NOMO-1 treated with DMSO at 0.1 percent for 48 hours (cell line): ENCODE results near the gene GNL1.

Experiments used
- DNase-seq: peaks from one replicate; lab custom pipeline; 2025; ENCODE audit not compliant: unreplicated experiment; lab: John Stamatoyannopoulos, UW

The GNL1 gene, protein sequence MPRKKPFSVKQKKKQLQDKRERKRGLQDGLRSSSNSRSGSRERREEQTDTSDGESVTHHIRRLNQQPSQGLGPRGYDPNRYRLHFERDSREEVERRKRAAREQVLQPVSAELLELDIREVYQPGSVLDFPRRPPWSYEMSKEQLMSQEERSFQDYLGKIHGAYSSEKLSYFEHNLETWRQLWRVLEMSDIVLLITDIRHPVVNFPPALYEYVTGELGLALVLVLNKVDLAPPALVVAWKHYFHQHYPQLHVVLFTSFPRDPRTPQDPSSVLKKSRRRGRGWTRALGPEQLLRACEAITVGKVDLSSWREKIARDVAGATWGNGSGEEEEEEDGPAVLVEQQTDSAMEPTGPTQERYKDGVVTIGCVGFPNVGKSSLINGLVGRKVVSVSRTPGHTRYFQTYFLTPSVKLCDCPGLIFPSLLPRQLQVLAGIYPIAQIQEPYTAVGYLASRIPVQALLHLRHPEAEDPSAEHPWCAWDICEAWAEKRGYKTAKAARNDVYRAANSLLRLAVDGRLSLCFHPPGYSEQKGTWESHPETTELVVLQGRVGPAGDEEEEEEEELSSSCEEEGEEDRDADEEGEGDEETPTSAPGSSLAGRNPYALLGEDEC

GRCh38 chr6:30556066-30556905 is at the start of gene GNL1:
Gene GNL1, minus strand, starts transcription at chr6:30556489. Its CDS starts 286 bp downstream, at chr6:30556203.
- peak; percentile 86 for DNase-seq

- no peak for DNase-seq
Observed at GRCh38 chr6:30603961-30604360, 47.7 kb upstream of the GNL1 start.

DNA sequence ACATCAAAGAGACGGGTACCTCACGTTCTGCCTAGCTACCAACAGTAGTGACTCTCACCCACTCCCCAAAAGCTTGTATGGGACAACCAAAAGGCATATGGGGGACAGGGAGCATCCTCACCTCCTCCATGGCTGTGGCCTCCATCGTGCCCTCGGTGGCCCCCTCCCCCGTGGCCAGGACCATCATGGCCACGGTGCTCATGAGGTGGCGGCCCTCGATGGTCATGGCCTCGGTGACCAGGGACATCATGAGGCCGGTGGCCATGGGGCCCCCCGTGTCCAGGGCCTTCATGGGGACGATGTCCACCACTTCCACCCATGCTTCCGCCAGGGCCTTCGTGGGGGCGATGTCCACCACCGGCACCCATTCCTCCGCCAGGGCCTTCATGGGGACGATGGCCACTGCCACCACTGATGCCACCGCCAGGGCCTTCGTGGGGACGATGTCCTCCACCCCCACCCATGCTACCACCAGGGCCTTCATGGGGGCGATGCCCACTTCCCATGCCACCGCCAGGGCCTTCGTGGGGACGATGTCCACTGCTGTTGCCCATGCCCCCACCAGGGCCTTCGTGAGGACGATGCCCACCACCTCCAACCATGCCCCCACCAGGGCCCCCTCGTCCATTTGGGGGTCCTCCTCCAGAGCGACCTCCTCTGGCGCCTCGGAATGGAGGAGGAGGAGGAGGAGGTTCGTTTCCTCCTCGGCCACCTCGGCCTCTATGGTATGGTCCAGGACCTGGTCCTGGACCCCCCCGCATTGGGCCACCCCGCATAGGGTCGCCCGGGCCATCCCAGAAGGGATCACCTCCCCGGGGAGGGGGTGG is 45.7 kb upstream of the GNL1 start:
- DNase-seq = no peak

DNA sequence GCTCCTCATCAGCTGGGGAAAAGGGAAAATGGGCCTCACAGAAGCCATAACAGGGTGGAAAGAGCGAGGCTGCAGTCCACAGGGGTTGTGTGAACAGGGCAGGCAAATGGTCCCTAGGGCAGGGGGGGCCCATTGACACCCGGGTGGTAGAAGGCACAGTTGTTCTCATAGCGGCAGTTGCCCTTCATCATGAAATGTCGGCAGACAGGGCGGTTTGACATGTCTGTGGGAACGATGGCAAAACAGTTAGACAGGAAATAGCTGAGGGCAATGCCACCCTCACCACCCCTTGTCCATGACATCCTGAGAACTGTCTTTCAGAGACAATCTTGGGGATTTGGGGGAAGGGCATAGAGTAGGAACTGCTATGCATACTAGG is 45.1 kb upstream of the GNL1 start:
- no peak for DNase-seq

- no peak for DNase-seq
Observed at GRCh38 chr6:30600451-30600961, 44.2 kb upstream of the GNL1 start.

DNA sequence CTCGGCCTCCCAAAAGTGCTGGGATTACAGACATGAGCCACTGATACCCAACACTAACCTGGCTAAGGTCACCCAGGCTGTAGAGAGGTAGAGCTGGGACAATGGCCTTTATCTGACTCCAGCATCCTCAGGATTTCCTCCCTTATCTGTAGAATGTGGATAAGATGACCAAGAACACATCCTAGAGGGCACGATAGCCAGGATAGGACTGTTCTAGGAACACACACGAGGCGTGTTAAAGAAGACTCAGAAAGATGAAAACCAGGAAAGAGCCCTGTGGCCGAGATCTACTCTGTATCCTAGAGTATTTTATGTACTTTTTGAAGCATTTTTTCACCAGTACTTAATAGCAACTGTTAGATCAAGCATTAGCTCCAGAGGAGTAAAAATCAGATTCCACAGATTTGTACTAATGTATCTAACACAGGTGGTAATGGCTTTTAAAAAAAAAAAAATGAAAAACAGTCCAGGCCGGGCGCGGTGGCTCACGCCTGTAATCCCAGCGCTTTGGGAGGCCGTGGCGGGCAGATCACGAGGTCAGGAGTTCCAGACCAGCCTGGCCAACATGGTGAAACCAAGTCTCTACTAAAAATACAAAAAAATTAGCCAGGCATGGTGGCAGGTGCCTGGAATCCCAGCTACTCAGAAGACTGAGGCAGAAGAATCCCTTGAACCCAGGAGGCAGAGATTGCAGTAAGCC is 43.5 kb upstream of the GNL1 start:
- no peak for DNase-seq

GRCh38 chr6:30598912-30599624 is 42.8 kb upstream of the GNL1 start:
- DNase-seq = no peak

DNA sequence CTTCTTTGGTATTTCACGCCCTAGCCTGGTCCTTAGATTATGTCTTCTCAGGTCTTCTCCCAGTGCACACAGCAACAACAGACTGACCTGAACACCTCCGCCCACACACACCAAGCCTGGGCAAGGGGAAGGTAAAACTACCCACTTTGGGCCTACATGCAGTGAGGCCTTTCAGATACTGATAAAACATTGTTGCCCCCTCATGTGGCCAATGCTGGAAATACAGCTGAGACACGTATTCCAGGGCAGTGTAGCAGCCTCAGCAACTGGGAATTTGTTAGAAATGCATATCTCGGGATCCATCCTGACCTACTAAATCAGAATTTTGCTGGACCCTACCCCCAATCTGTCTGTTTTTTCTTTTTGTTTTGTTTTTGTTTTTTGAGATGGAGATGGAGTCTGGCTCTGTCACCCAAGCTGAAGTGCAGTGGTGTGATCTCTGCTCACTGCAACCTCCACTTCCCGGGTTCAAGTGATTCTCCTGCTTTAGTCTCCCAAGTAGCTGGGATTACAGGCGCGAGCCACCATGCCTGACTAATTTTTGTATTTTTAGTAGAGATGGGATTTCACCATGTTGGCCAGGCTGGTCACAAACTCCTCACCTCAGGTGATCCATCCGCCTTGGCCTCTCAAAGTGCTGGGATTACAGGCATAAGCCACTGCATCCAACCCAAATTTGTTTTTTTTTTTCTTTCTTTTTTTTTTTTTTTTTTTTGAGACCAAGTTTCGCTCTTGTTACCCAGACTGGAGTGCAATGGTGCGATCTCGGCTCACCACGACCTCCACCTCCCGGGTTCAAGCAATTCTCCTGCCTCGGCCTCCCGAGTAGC is 41.2 kb upstream of the GNL1 start:
- DNase-seq = peak; percentile 41

DNA sequence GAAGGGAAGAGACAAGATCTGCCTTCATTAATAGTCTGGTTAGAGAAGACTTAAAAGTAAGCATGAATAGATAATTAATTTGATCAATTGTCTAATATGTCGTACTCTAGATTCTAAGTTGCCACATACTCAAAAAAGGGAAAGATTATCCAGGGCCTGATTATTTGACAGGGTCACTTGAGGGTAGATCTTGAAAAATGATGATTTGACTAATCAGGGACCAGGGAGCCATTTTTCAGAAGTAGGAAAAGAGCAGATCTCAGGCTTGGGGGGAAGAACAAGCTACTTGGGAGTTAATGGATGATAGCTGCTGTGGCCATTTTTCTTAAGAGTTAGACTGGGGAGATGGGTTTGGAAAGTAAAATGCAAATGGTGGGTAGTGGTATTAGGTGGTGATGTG is 36.0 kb upstream of the GNL1 start:
- no peak for DNase-seq

DNA sequence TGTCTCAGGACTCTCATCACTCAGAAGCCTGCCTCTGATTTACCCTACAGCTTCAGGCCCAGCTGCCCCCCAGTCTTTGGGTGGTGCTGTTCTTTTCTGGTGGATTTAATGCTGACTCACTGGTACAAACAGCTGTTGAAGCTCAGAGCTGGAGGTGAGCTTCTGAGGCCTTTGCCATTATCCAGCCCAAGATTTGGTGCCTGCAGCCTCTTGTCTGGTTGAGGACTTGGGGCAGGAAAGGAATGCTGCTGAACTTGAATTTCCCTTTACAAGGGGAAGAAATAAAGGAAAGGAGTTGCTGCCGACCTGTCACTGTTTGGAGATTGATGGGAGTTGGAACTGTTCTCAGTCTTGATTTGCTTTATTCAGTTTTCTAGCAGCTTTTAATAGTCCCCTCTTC is 34.7 kb upstream of the GNL1 start:
- DNase-seq = no peak

DNA sequence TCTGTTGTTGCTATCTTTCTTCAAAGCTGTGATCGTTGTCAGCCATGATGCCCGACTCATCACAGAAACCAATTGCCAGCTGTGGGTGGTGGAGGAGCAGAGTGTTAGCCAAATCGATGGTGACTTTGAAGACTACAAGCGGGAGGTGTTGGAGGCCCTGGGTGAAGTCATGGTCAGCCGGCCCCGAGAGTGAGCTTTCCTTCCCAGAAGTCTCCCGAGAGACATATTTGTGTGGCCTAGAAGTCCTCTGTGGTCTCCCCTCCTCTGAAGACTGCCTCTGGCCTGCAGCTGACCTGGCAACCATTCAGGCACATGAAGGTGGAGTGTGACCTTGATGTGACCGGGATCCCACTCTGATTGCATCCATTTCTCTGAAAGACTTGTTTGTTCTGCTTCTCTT is 34.2 kb upstream of the GNL1 start:
- DNase-seq = no peak

GRCh38 chr6:30589754-30590358 is 33.6 kb upstream of the GNL1 start:
- DNase-seq = no peak

GRCh38 chr6:30583921-30584320 is 27.6 kb upstream of the GNL1 start:
- DNase-seq = no peak

DNA sequence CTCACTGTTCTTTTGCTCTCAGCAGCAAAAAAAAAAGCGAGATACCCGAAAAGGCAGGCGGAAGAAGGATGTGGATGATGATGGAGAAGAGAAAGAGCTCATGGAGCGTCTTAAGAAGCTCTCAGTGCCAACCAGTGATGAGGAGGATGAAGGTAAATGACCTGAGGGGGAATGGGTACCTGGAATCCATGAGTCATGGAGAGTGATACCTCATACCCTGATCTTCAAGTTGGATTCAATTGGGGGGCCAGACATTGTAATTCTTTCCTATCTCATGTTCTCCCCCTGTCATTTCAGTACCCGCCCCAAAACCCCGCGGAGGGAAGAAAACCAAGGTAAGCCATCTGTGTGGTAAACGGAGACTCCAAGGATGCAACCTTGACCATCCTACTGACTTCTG is 21.8 kb upstream of the GNL1 start:
- DNase-seq = no peak

DNA sequence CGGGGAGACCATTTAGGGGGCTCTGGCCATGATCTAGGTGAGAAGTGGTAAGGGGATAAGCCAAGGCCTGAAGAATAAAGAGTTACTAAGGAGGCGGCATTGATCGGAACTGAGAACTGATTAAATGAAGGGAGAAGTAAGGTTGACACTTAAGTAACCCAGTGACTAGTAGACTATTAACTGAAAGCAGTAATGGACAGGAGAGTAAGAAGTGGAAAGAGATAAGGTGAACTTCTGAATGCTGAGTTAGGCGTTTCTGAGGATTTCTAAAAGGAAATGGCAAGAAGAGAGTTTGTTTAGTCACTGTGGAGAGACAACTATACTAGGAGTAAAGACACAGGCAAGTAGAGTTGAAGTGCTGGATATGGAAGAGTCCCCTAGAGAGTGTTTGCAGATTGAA is 16.8 kb upstream of the GNL1 start:
- DNase-seq = no peak

DNA sequence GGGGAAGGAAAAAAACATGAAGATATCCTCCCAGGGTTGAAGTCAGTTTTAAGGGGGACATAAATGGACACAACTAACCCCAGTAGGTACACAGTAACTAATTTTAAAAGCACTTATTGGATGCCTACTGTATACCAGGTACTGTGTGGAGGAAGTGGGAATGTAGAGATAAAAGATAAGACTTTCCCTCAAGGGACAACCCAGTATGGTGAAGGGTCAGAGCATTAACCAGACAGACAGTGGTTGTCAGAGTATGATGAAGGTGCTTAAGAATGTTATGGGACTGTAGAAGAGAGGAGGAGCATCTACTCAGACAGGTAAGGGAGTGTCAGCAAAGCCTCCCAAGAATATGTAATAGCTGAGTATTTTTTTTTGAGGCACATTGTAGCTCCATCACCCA is 15.9 kb upstream of the GNL1 start:
- no peak for DNase-seq

GRCh38 chr6:30571762-30572082 is 15.4 kb upstream of the GNL1 start:
- DNase-seq = no peak

GRCh38 chr6:30571075-30571761 is 14.9 kb upstream of the GNL1 start, which contains the start of gene ABCF1:
Gene ABCF1, plus strand, starts transcription at chr6:30571442. Its CDS starts 46 bp downstream, at chr6:30571488.
- peak; percentile 94 for DNase-seq
